ENCODE measurements around the gene DAG1.

GRCh38 chr3:49519296-49519695, 49.2 kb downstream of the DAG1 start:
- no peak for TF ChIP-seq CTCF (conservative IDR thresholded peaks at IDR 0.05 in 1 of 2, IDR thresholded peaks at IDR 0.05 in 1 of 2; ENCODE audit: low read depth in 1 of 2, low read length in 2 of 2)
- TF ChIP-seq EZH2 (IDR thresholded peaks at IDR 0.05; ENCODE audit: low read length, missing control alignments) = no peak
